ENCODE measurements around the gene ECPAS.

DNA sequence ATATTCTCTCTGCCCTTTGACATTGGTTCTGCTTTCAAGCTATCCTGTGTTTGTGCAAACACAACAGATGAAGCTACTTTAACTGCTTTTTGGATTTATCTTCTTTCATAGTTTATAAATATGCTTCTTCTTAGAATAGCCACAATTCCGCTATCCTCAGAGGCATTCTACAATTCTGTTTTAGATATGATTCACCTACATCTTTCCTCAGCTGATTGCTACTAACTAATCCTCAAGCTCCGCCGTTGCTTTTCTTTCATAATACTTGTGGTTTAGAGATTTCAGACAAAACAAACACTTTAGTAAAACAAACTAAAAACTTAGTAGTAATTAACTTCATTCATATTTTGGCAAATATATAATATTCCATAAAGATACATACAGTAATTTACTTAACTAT is 52.5 kb downstream of the ECPAS start:
- TF ChIP-seq SNAI2 (CRISPR knock-in tag; IDR thresholded peaks at IDR 0.05), result no peak
- no peak for TF ChIP-seq ZNF565 (CRISPR knock-in tag; conservative IDR thresholded peaks at IDR 0.05; ENCODE audit: low read depth)
- TF ChIP-seq ZFP30 (CRISPR knock-in tag; IDR thresholded peaks at IDR 0.05), result no peak
- no peak for TF ChIP-seq ARNTL (CRISPR knock-in tag; IDR thresholded peaks at IDR 0.05; ENCODE audit: borderline replicate concordance, low read depth)
- TF ChIP-seq ISL1 (CRISPR knock-in tag; IDR thresholded peaks at IDR 0.05), result no peak
